Inferior parietal cortex (tissue), 1 donor: ENCODE data around the gene RUNDC3A.
"Not testable (repeated sequence)": the region's sequence is repeated elsewhere in the genome, so short reads cannot be mapped to it uniquely, and the experiment has no call there.

Source experiments
- DNase-seq: peaks from one replicate; pipeline ENCODE4 v3.0.0-alpha.2; 2016; ENCODE audit errors: extremely low spot score

The RUNDC3A gene

GRCh38 chr17:44318077-44318892, 9.9 kb downstream of the RUNDC3A start:
- no peak for DNase-seq

- no peak for DNase-seq
These were observed 11.7 kb downstream of the RUNDC3A start for GRCh38 chr17:44320066-44320465.

DNA sequence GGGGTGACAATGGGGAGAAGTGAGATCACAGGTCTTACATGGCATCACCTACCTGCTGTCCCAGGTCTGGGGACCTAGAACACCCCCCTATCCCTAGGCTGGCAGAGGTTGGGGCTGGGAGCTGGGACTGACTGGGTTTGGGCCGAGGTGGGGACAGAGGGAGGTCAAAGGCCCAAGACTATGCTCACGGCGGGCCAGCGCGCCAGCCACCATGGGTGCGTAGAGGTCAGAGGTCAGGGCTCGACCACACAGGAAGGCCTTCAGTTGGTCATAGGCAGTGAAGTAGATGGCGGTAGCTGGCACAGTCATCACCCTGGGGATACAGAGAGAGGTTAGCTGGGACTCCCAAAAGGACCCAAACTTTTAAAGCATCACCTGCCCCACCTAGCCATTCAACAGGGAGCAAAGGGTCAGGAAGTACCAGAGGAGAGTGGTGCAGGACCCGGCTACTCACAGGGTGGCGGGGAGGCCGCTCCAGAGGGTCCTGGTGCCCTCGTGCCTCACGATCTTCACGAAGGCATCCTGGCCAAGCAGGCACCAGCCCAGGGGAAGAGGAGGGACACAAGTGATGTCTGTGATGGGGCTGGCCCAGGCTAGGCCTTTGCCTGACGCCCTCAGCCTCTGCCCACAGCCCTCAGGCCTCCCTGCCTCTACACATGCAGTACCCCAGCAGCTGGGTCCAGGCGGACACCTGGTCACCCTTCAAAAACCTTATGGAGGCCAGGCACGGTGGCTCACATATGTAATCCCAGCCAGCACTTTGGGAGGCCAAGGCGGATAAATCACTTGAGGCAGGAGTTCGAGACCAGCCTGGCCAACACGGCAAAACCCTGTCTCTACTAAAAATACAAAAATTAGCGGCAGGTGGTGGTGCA, 13.1 kb downstream of the RUNDC3A start:
- DNase-seq, result no peak

- DNase-seq, result no peak
These were observed 14.0 kb downstream of the RUNDC3A start for GRCh38 chr17:44322236-44322895.

- no peak for DNase-seq
These were observed 15.1 kb downstream of the RUNDC3A start for GRCh38 chr17:44323359-44324091.

GRCh38 chr17:44324092-44324570, 15.7 kb downstream of the RUNDC3A start:
- DNase-seq, result no peak

- peak; percentile 91 for DNase-seq
These were observed 16.3 kb downstream of the RUNDC3A start, which contains the start of gene SLC25A39 for GRCh38 chr17:44324571-44325275. Gene SLC25A39, minus strand, starts transcription at chr17:44324823. Its CDS starts 1,261 bp downstream, at chr17:44323562.

GRCh38 chr17:44326861-44327444, 18.6 kb downstream of the RUNDC3A start:
- peak; percentile 99 for DNase-seq

DNA sequence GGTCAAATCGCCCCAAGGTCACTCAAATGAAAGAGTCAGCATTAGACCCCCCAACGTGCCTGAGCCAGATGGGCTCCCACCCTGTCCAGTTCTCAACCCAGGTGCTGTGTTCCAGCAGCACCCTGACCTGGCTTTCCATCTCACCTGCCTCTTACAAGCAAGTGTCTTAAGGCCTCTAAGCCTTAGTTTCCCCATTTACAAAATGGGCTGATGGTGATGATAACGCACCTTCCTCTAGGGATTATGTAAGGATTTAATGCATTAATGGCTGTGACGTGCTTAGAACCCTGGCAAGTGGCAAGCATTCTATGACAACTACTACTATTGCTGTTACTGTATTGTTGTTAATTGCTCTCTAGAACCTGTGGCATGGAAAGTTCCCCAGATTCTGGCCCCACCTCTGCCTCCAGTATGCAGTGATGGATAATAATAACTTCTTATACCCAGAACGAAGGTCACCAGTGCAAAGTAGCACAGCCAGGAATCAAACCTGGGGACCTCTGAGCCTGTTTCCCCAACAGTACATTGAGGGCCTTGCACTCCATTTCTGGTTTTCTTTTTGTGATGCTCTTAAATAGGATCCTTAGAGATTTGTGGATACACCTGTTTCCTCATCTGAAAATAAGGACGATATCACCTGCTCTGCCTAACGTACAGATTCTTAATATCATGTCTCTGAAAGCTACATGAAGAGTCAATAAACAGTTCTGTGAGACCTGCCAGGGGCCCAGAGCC, 19.5 kb downstream of the RUNDC3A start:
- DNase-seq, result no peak

GRCh38 chr17:44329516-44329915, 21.1 kb downstream of the RUNDC3A start:
- DNase-seq, result not testable (repeated sequence)

- DNase-seq, result not testable (repeated sequence)
These were observed 21.9 kb downstream of the RUNDC3A start for GRCh38 chr17:44330263-44330662.

DNA sequence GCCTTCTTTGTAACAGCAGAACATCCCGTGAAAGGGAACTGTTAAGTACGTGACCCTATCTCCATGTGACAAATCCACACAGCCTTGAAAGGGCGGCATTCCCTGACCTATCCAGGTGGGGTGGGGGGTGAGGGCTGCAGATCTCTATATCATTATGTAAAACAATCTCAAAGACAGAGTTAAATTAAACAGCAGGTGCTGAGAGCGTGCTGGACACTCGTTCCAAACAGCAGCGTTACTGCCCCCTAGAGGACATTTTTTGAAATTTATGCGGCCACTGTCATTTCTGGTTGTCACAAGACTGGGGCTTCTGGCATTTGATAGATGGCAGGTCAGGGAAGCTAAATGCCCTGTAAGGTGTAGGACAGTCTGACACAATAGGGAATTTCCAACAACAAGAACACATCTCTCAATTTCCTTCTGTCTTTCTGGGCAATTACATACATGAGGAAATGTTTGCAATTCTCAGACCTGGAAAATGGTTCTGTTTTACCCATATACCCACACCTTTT, 22.9 kb downstream of the RUNDC3A start:
- DNase-seq, result peak; percentile 95

GRCh38 chr17:44333371-44333770, 25.0 kb downstream of the RUNDC3A start:
- DNase-seq, result no peak

DNA sequence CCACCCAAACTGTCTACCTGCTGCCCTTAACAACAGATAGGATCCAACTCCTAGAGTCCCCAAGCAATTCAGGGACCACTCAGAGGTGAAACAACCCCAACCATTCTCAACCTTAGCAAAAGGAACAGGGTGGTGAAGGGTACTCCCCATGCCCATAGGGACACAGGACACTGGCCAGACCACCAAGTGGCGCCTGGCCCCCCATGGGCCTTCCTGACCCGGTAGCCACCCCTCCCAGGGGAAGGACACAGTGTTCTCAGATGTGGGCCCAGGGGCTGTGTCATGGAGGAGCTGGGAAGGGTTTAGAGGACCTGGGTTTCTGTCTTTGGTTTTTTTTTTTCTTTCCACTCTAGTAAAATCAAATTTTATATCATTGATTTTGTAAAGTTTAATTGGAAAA, 25.9 kb downstream of the RUNDC3A start:
- DNase-seq, result no peak

GRCh38 chr17:44334727-44335126, 26.3 kb downstream of the RUNDC3A start:
- DNase-seq, result no peak

DNA sequence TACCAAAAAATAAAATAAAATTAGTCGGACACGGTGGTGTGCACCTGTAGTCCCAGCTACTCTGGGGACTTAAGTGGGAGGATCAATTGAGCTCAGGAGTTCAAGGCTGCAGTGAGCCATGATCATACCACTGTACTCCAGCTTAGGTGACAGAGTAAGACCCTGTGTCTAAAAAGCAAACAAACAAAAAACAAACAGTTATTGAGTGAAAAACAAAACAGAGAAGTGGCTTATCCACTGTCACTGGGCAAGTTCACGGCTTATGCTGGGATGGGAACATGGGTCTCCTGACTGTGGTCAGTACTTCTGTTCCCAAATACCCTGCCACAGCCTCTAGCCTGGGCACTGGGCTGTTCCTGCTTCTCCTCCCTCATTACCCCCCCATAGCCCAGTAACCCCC, 27.2 kb downstream of the RUNDC3A start:
- no peak for DNase-seq

GRCh38 chr17:44335968-44336367, 27.6 kb downstream of the RUNDC3A start:
- no peak for DNase-seq

- DNase-seq, result no peak
These were observed 30.3 kb downstream of the RUNDC3A start for GRCh38 chr17:44338702-44339101.

DNA sequence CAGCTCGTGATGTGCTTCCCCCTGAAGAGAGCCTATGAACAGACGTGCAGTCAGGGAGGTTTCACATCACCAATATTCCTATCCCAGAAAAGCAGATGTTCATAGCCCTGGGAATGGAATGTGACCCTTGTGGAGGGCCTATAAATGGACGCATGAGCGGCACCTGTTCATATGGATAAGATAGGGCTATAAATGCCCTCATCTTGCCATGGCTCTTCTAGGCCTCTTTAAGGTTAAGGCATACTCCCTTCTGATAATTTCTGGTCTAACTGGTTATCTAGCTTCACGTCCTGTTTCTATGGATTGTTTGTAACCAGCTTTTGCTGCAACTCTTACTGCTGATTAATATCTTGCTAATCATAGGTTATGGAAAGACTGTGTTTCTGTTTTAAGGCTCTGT, 32.2 kb downstream of the RUNDC3A start:
- not testable (repeated sequence) for DNase-seq
